Esophagus muscularis mucosa (tissue), 4 donors: ENCODE data around the gene CDH4. TPM values are rescaled to one million over a fixed set of nuclear protein-coding genes. Genes with fewer than 3 reads are reported as not detected.

Source experiments
- DNase-seq: peaks from one replicate; pipeline ENCODE4 v3.0.0-alpha.2; 2017; ENCODE audit errors: extremely low spot score
- H3K27ac ChIP-seq, 4 donors: fragments of 200-600 bp; sonication (generic); replicated peaks in 1 of 4; 1 replicate in 3 of 4; 2 replicates in 1 of 4; pipeline ENCODE4 v1.5.1; 2016 to 2019; ENCODE audit warnings: mild to moderate bottlenecking in 1 of 4
- H3K27me3 ChIP-seq, 4 donors: fragments of 200-600 bp; sonication (generic); one replicate each; pipeline versions ENCODE4 v1.5.1 to v1.6.0; 2016 to 2019
- H3K36me3 ChIP-seq, 4 donors: fragments of 200-600 bp; sonication (generic); one replicate each; pipeline ENCODE4 v1.5.1; 2016 to 2019
- H3K4me1 ChIP-seq, 4 donors: fragments of 200-600 bp; sonication (generic); one replicate each; pipeline ENCODE4 v1.5.1; 2016 to 2019
- H3K4me3 ChIP-seq, 4 donors: fragments of 200-600 bp; sonication (generic); 1 replicate in 2 of 4; 2 replicates in 2 of 4; pipeline ENCODE4 v1.5.1; 2016 to 2019; ENCODE audit warnings: mild to moderate bottlenecking in 4 of 4, moderate library complexity in 1 of 4
- H3K9me3 ChIP-seq, 4 donors: fragments of 200-600 bp; sonication (generic); 1 replicate in 3 of 4; 2 replicates in 1 of 4; pipeline ENCODE4 v1.5.1; 2016 to 2019
- EP300 ChIP-seq: sonication (generic); formaldehyde crosslinking; IDR thresholded peaks from one replicate; pipeline ENCODE4 v1.6.1; 2017; ENCODE audit warnings: antibody characterized with exemption
- POLR2A ChIP-seq: fragments of 450-650 bp; IDR thresholded peaks from one replicate; pipeline ENCODE4 v1.6.1; 2017; ENCODE audit warnings: antibody characterized with exemption, moderate library complexity, mild to moderate bottlenecking, low read depth
- POLR2AphosphoS5 ChIP-seq, 2 donors: sonication (generic); formaldehyde crosslinking; IDR thresholded peaks; one replicate each; pipeline ENCODE4 v1.6.1; 2017; ENCODE audit warnings: antibody characterized with exemption in 2 of 2
- WGBS: methylation state at CpG from one replicate; pipeline ENCODE4 v1.1.5; 2018; 5-methylcytosine and 5-hydroxymethylcytosine counted together
- intact Hi-C: fragments of 100-400 bp; cut with DNase I; formaldehyde crosslinking; loops from one replicate; pipeline ENCODE4 v1.15.1; 2023
- total RNA-seq, 4 donors: library from RNA; depleted of rRNA; stranded (reverse); fragments of >200 nt; gene quantifications; one replicate each; pipeline versions ENCODE4 v1.1.0 to v1.2.1, GENCODE V29; 2016
- TF ChIP-seq, protein P1 (sequence below), 3 experiments: fragments of 200-600 bp in 2 of 3; fragments of 450-650 bp in 1 of 3; sonication (generic) in 2 of 3; IDR thresholded peaks; one replicate each; pipeline ENCODE4 v1.5.1; 2017 to 2019; ENCODE audit warnings: antibody characterized with exemption in 3 of 3, mild to moderate bottlenecking in 2 of 3, moderate library complexity in 1 of 3

CDH4 gene
- total RNA-seq, 4 donors from 2014 or later, result 0.42 to 1.3 (median 0.48) TPM

DNA sequence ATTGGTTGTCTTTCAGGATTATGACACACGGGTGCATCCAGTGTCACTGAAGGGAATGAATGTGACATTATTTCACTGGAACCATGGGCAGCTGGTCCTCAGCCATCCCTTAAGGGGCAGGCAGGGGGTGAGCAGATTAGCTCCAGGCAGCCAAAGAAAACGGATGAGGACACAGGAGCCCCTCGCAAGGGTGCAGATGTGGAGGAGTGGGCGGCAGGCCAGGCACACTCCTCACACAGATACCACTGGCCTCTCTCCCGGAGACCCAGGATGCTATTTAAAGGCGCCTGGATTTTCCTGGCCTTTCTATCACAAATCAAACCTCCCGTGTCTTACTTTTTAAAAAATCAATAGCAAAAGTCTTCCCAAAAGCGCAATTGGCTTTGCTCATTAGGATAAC is 603.2 kb downstream of the CDH4 start:
- H3K4me1 ChIP-seq, result no peaks in the 10 kb centered on the region
- intact Hi-C loops, result no loop called here
- peaks cover 0 to 5% (median 0%) of the 10 kb centered on the region in 4 donors for H3K9me3 ChIP-seq
- TF ChIP-seq, protein P1, sequence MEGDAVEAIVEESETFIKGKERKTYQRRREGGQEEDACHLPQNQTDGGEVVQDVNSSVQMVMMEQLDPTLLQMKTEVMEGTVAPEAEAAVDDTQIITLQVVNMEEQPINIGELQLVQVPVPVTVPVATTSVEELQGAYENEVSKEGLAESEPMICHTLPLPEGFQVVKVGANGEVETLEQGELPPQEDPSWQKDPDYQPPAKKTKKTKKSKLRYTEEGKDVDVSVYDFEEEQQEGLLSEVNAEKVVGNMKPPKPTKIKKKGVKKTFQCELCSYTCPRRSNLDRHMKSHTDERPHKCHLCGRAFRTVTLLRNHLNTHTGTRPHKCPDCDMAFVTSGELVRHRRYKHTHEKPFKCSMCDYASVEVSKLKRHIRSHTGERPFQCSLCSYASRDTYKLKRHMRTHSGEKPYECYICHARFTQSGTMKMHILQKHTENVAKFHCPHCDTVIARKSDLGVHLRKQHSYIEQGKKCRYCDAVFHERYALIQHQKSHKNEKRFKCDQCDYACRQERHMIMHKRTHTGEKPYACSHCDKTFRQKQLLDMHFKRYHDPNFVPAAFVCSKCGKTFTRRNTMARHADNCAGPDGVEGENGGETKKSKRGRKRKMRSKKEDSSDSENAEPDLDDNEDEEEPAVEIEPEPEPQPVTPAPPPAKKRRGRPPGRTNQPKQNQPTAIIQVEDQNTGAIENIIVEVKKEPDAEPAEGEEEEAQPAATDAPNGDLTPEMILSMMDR (IDR thresholded peaks at IDR 0.05), result no peak
- TF ChIP-seq POLR2AphosphoS5 (IDR thresholded peaks at IDR 0.05), result no peak
- DNase-seq, result no peak
- no peak overlapping the region for H3K27ac ChIP-seq
- H3K27me3 ChIP-seq, result peaks cover 0 to 30% (median 0%) of the 10 kb centered on the region in 4 donors
- no peaks in the 10 kb centered on the region for H3K36me3 ChIP-seq
- 70% methylated on average over 8 of the region's 8 CpGs for WGBS
- no peak overlapping the region for H3K4me3 ChIP-seq

DNA sequence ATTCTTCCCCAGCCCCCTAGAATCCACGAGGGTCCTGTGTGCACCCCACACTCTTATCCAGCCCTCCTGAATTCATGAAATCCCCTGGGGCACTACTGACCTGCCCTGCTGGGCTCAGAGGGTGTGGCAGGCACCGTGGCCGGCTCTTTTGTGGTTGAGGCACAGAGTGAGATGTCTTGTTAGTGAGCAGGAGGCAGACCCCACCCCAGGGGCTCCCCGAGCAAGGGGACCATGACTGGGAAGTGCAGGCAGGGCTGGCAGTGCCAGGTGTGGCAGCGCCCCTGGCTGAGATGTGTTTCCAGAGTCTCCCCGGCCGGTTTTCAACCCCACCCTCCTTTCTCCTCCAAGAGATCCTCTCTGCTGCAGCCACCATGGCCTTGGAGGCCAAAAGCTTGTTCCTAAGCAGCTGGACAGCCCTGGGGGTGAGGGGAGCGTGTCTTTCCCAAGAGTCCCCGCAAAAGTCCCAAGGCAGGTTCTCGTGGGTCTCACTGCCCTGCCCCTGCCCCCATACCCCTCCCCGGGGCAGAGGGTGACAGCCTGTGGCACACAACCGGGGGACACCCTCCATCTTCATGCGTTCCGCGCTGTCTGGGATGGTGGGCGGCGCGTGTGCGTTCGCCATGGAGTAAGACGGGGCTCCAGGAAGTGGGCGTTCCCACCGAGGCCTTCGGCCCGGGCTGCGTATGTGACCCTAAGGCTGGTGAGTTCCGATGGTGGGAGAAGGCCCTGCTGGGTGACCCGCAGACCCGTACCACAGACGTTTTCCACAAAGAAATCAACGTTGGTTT is 604.8 kb downstream of the CDH4 start:
- Histone ChIP-seq H3K27ac (no peak overlapping the region), H3K36me3 (no peaks in the 10 kb centered on the region), H3K4me3 (no peak overlapping the region), H3K4me1 (no peaks in the 10 kb centered on the region), H3K27me3 (peaks cover 0 to 15% (median 0%) of the 10 kb centered on the region in 4 donors), H3K9me3 (peaks cover 0 to 5% (median 0%) of the 10 kb centered on the region in 4 donors)
- DNase-seq, result no peak
- 91% methylated on average over 20 of the region's 31 CpGs for WGBS
- intact Hi-C loops, result no loop called here
- no peak for TF ChIP-seq POLR2AphosphoS5 (IDR thresholded peaks at IDR 0.05)
- TF ChIP-seq EP300, result no peak
- TF ChIP-seq POLR2A, result no peak
- TF ChIP-seq, protein P1 (IDR thresholded peaks at IDR 0.05), result no peak

DNA sequence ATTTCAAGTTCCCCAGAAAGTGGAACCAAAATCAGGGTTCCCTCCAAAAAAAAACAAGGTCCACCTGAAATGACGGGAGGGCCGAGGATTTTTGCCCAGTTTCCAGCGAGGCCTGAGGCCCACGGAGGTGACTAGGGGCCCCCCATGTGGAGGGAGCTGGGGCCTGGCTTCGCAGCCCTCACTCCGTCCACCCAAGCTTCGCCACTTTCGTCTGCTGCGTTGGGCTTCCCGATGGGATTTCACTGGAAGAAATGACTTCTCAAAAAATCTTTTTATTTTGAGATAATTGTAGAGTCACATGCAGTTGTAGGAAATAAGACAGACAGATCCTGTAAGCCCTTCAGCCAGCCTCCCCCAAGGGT is 605.3 kb downstream of the CDH4 start:
- Histone ChIP-seq H3K4me1 (no peaks in the 10 kb centered on the region), H3K9me3 (peaks cover 0 to 5% (median 0%) of the 10 kb centered on the region in 4 donors)
- TF ChIP-seq POLR2AphosphoS5 (IDR thresholded peaks at IDR 0.05), result no peak
- TF ChIP-seq, protein P1 (IDR thresholded peaks at IDR 0.05), result no peak
- TF ChIP-seq EP300, result no peak

DNA sequence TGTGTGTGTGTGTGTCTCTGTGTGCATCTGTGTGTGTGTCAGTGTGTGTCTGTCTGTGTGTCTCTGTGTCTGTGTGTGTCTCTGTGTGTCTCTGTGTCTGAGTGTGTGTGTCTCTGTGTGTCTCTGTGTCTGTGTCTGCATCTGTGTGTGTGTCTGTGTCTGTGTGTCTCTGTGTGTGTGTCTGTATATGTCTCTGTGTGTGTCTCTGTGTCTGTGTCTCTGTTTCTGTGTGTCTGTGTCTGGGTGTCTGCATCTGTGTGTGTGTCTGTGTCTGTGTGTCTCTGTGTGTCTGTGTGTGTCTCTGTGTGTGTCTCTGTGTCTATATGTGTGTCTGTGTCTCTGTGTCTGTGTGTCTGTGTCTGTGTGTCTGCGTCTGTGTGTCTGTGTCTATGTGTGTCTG is 605.8 kb downstream of the CDH4 start:
- H3K4me1 ChIP-seq, result no peaks in the 10 kb centered on the region
- intact Hi-C loops, result no loop called here
- TF ChIP-seq POLR2AphosphoS5 (IDR thresholded peaks at IDR 0.05), result no peak
- TF ChIP-seq, protein P1 (IDR thresholded peaks at IDR 0.05), result no peak
- TF ChIP-seq POLR2A, result no peak
- no peak for TF ChIP-seq EP300
- peaks cover 0 to 7% (median 0%) of the 10 kb centered on the region in 4 donors for H3K27me3 ChIP-seq
- no peak for DNase-seq
- no peaks in the 10 kb centered on the region for H3K36me3 ChIP-seq
- 94% methylated on average over 1 of the region's 1 CpG for WGBS
- H3K4me3 ChIP-seq, result no peak overlapping the region
- no peak overlapping the region for H3K27ac ChIP-seq
- H3K9me3 ChIP-seq, result peaks cover 0 to 5% (median 0%) of the 10 kb centered on the region in 4 donors

More for the DNA sequence above, 605.3 kb downstream of the CDH4 start:
- Histone ChIP-seq H3K4me3 (no peak overlapping the region), H3K36me3 (no peaks in the 10 kb centered on the region), H3K27me3 (peaks cover 0 to 9% (median 0%) of the 10 kb centered on the region in 4 donors), H3K27ac (no peak overlapping the region)
- intact Hi-C loops, result no loop called here
- DNase-seq, result no peak
- 71% methylated on average over 10 of the region's 10 CpGs for WGBS
